ENCODE data around the gene CSPG5. TPM values are rescaled to one million over a fixed set of nuclear protein-coding genes. Genes with fewer than 3 reads are reported as not detected.
A peak's percentile ranks its signal among the peaks of the same experiment; 100 is the strongest.

The CSPG5 gene
- total RNA-seq = 21.9 and 23.3 TPM in 2 replicates
- long read RNA-seq, partial matches to known transcripts = 1 of 3 reads
- long read RNA-seq, other reads (novel, unspliced or antisense) = 0 of 3 reads

GRCh38 chr3:47578691-47579632 lies at the start of gene CSPG5:
CSPG5 (minus strand) TSS chr3:47578865; CDS start chr3:47578693, 172 bp downstream.
- DNase-seq (ENCODE audit: low read depth, low spot score) = peak; percentile 45
- H3K4me3 Mint-ChIP-seq = peak within 1 kb of the TSS; percentile 83
- peaks cover 16% of the 10 kb centered on the region for H3K4me1 Mint-ChIP-seq
- TF ChIP-seq CTCF (conservative IDR thresholded peaks at IDR 0.05) = no peak
- peaks cover 39% of the 10 kb centered on the region for H3K27me3 Mint-ChIP-seq (ENCODE audit: low read depth)
- peaks cover 24% of the 10 kb centered on the region for H3K36me3 Mint-ChIP-seq (ENCODE audit: low read depth)
- no peaks in the 10 kb centered on the region for H3K9me3 Mint-ChIP-seq
- no peak within 1 kb of the TSS for H3K27ac Mint-ChIP-seq (ENCODE audit: unreplicated experiment)

- no peak for TF ChIP-seq CTCF (conservative IDR thresholded peaks at IDR 0.05)
- H3K36me3 Mint-ChIP-seq (ENCODE audit: low read depth) = peaks cover 33% of the 10 kb centered on the region
- peaks cover 4% of the 10 kb centered on the region for H3K4me1 Mint-ChIP-seq
- H3K27me3 Mint-ChIP-seq (ENCODE audit: low read depth) = no peaks in the 10 kb centered on the region
- peak overlapping the region; percentile 74 for H3K27ac Mint-ChIP-seq (ENCODE audit: unreplicated experiment)
- no peak for DNase-seq (ENCODE audit: low read depth, low spot score)
- no peaks in the 10 kb centered on the region for H3K9me3 Mint-ChIP-seq
- H3K4me3 Mint-ChIP-seq = no peak overlapping the region
Observed at GRCh38 chr3:47628426-47628825, 49.8 kb upstream of the CSPG5 start.

- TF ChIP-seq CTCF (conservative IDR thresholded peaks at IDR 0.05) = no peak
- H3K4me1 Mint-ChIP-seq = no peaks in the 10 kb centered on the region
- no peaks in the 10 kb centered on the region for H3K27me3 Mint-ChIP-seq (ENCODE audit: low read depth)
- H3K36me3 Mint-ChIP-seq (ENCODE audit: low read depth) = peaks cover 26% of the 10 kb centered on the region
- H3K27ac Mint-ChIP-seq (ENCODE audit: unreplicated experiment) = no peak overlapping the region
- DNase-seq (ENCODE audit: low read depth, low spot score) = no peak
- H3K4me3 Mint-ChIP-seq = no peak overlapping the region
- H3K9me3 Mint-ChIP-seq = no peaks in the 10 kb centered on the region
Observed at GRCh38 chr3:47622671-47623461, 44.2 kb upstream of the CSPG5 start.

GRCh38 chr3:47617086-47618010 lies 38.7 kb upstream of the CSPG5 start:
- H3K4me1 Mint-ChIP-seq = no peaks in the 10 kb centered on the region
- no peaks in the 10 kb centered on the region for H3K9me3 Mint-ChIP-seq
- H3K36me3 Mint-ChIP-seq (ENCODE audit: low read depth) = peaks cover 27% of the 10 kb centered on the region
- H3K27me3 Mint-ChIP-seq (ENCODE audit: low read depth) = no peaks in the 10 kb centered on the region
- no peak for DNase-seq (ENCODE audit: low read depth, low spot score)
- no peak overlapping the region for H3K4me3 Mint-ChIP-seq
- no peak overlapping the region for H3K27ac Mint-ChIP-seq (ENCODE audit: unreplicated experiment)
- TF ChIP-seq CTCF (conservative IDR thresholded peaks at IDR 0.05) = no peak

- Mint-ChIP-seq H3K4me1 (no peaks in the 10 kb centered on the region), H3K9me3 (no peaks in the 10 kb centered on the region), H3K27ac (ENCODE audit: unreplicated experiment) (no peak overlapping the region), H3K4me3 (no peak overlapping the region), H3K27me3 (ENCODE audit: low read depth) (no peaks in the 10 kb centered on the region), H3K36me3 (ENCODE audit: low read depth) (peaks cover 37% of the 10 kb centered on the region)
- TF ChIP-seq CTCF (conservative IDR thresholded peaks at IDR 0.05) = no peak
- no peak for DNase-seq (ENCODE audit: low read depth, low spot score)
Observed at GRCh38 chr3:47614788-47615187, 36.1 kb upstream of the CSPG5 start.
